ENCODE measurements around the gene FRY. TPM values are rescaled to one million over a fixed set of nuclear protein-coding genes. Genes with fewer than 3 reads are reported as not detected.
"Not testable (repeated sequence)": the region's sequence is repeated elsewhere in the genome, so short reads cannot be mapped to it uniquely, and the experiment has no call there.

FRY gene
- 88.8 TPM for total RNA-seq

DNA sequence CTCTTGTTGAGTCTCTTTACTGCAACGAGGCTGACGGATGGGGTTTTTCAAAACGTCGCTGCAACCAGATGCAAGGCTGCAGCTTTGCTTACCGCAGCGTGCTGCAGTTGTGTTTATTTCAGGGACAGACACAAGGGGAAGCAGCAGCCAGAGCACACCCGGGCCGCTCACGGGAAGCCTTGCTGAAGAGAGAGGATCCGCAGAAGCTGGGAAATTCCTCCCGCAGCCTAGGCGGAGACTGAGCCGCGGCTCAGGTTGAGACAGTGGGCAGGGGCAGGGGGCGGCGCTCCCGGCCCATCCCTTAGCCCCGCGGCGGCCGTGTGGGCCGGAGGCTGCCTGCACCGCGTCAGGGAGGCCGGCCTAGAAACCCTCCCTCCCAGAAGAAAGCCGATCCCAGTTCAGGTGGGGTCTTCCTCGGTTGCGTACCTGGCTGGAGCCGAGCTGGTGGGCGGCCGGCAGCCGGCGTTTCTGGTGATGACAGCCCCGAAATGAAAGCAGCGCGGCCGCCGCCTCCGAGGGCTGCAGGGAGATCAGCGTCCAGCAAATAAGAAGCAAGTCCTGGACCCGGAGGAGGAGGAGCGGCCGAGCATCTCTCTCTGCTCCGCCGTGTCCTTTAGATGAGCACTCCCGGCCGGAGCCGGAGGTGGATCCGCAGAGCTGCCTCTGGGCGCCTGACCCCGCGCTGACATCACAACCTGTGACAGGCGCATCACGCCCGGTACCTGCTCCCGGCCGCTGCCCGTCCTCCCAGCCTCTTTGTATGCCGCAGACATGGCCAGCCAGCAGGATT, at the start of gene FRY:
FRY (plus strand) TSS at position 750 of the 790 bp plus-strand sequence; CDS start at position 772, 22 bp downstream.
- peak; percentile 78 for DNase-seq (ENCODE audit: low spot score)
- ATAC-seq, result peak; percentile 89
- intact Hi-C loops (cut with DNase I), result no loop called here

DNA sequence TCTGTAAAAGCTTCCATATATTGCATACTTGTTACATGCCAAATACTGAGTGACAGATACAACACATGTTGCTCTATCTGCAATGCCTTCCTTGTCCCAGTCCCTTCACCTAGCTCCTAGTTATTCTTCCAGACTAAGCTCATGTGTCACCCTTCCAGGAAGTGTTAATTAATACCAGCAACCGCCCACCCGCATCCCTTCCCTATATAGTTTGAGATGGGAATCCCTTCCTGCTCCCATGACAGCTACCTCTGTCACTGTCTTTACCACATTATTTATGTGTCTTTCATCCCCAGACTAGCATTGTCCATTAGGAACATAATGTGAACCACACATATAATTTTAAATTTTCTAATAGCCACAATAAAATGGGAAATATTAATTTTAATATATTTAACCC, 49.5 kb upstream of the FRY start:
- intact Hi-C loops (cut with DNase I), result no loop called here
- no peak for DNase-seq (ENCODE audit: low spot score)
- ATAC-seq, result no peak

DNA sequence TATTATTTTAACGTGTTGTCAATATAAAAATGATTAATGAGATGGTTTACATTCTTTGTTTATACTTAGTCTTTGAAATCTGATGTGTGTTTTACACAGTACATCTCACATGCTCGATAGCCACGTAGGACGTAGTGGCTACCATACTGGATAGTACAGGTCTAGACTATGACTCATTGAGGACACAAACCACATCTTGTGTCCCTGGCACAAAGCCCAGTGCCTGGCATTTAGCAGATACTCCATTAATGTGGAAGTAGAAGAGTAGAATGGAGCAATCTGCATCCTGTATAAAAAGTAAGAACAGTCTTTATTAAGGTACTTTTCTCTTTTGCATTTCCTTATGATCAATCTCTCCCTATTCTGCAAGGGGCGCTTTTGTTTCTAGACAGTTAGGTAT, 49.0 kb upstream of the FRY start:
- intact Hi-C loops (cut with DNase I), result no loop called here
- no peak for ATAC-seq

DNA sequence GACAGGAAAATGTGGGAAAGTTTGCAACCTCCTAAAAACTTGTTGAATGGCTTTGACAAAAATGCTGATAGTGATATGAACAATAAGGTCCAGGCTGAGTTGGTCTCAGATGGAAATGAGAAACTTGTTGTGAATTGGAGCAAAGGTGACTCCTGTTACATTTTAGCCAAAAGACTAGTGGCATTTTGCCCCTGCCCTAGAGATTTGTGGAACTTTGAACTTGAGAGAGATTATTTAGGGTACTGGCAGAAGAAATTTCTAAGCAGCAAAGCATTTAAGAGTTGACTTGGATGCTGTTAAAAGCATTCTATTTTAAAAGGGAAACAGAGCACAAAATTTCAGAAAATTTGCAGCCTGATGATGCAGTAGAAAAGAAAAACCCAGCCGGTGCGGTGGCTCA, 47.9 kb upstream of the FRY start:
- intact Hi-C loops (cut with DNase I); ATAC-seq; DNase-seq (ENCODE audit: low spot score): not testable (repeated sequence)

More for the DNA sequence above, 49.0 kb upstream of the FRY start:
- DNase-seq (ENCODE audit: low spot score), result peak; percentile 68

DNA sequence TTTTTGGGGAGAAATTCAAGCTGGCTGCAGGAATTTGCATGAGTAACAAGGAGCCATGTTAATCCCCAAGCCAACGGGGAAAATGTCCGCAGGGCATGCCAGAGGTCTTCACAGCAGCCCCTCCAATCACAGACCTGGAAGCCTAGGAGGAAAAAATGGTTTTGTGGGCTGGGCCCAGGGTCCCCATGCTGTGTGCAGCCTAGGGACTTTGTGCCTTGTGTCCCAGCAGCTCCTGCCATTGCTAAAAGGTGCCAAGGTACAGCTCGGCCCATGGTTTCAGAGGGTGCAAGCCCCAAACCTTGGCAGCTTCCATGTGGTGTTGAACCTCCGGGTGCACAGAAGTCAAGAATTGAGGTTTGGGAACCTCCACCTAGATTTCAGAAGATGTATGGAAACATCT, 47.2 kb upstream of the FRY start:
- ATAC-seq; DNase-seq (ENCODE audit: low spot score); intact Hi-C loops (cut with DNase I): not testable (repeated sequence)

DNA sequence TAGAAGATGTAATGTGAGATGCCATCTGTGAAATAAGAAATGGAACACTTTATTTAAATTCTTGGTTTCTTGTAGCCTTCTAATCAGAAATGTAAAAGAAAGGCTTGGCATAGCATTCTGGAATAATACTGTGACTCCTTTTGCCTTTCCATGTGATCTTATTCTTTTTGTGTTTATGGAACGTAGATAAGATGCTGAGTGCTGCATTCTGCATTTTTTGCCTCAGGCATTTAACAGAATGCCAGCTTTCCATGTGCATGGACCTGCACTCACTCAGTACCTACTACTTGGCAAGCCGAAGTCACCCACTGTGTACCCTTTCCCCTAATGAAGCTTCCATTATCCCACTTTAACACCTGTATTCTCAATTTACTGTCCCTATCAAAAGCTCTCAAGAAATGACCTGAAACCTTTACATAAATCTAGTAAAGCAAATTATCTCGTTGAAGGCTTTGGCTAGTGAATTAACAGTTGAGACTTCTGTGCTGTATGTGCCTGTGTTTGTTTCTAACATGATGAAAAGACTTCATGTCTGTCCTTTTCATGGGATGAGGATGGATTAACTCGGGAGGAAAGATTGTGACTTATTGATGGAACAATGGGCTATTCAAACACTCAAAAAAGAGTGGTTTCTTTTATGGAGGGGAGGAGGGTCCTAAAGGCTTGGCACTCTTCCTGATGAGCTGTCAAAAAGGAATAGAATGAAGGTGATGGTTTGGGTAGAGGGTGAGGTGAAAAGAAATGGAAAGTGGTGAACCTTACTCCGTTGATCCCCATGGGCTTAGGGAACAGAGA, 44.7 kb upstream of the FRY start:
- no peak for ATAC-seq
- no peak for DNase-seq (ENCODE audit: low spot score)
- intact Hi-C loops (cut with DNase I), result no loop called here

DNA sequence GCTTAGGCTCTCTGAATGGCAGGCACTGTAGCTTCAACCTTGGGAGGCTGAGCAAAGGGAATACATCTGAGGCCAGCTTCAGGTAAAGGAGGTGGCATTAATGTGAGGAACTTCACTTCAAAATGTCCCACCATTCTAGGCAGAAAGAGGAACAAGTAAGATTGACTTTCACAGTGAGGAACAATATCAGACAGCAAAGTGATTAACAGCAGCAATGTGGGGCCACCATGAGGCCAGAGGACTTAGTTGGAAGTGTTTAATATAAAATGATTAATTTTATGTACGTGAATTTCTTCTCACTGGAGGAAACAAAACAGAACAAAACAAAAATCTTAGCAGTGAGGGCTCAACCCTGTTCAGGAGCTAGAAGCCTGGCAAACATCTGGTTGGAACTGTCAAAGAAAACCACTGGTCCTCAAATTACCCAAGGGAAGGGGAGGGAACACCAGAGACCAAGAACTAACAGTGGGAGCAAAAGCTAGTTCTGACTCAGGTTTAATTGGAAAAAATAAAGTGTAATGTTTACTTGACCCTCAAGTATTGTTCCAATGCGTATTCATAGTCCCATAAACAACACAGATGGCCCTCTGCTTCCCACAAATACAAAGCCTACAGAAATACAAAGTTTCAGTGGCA, 43.9 kb upstream of the FRY start:
- DNase-seq (ENCODE audit: low spot score) (no peak), ATAC-seq (peak; percentile 44)
- intact Hi-C loops (cut with DNase I), result no loop called here

DNA sequence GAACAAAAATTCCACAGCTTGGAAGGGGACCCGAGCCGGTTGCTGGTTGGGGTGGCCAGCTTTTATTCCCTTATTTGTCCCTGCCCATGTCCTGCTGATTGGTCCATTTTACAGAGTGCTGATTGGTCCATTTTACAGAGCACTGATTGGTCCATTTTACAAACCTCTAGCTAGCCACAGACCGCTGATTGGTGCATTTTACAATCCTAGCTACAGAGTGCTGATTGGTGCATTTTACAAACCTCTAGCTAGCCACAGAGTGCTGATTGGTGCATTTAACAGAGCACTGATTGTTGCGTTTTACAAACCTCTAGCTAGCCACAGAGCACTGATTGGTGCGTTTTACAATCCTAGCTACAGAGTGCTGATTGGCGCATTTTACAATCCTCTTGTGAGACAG, 37.2 kb upstream of the FRY start:
- DNase-seq (ENCODE audit: low spot score); intact Hi-C loops (cut with DNase I); ATAC-seq: not testable (repeated sequence)

DNA sequence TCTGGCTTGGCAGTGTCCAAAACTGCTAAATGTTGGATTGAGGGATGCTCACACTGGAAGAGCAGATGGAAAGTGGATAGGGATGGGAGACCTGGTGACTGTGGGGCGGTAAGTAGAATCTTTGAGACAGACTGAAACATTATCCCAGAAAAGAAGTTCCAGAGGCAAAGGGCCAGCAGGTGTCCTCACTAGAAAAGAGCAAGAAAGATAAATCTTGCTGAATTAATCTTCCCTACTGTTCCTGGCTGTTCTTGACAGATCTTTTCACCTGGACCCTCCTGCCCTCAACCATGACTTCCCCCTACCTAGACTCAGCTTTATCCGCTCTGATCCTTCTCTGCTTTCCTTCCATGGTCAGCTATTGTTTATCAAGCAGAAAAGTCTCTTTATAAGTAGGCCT, 35.0 kb upstream of the FRY start:
- intact Hi-C loops (cut with DNase I), result no loop called here
- ATAC-seq, result no peak
- DNase-seq (ENCODE audit: low spot score), result no peak

DNA sequence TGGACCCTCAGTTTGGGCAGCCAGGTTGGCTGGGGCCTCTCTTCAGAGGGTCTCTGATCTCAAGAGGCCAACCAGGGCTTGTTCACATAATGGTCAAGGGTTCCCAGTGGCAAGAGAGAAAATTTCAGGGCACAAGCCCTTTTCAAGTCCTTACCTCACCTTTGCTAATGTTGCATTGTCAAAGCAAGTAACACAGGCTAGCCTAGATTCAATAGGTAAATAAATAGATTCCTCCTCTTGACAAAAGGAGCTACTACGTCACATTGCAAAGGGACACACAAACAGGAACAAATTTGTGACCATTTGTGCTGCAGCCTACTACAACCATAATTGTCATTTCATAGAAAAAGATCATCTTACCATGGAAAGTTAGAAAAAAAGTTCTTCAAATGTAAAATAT, 33.9 kb upstream of the FRY start:
- DNase-seq (ENCODE audit: low spot score) (no peak), ATAC-seq (no peak)
- intact Hi-C loops (cut with DNase I), result no loop called here

DNA sequence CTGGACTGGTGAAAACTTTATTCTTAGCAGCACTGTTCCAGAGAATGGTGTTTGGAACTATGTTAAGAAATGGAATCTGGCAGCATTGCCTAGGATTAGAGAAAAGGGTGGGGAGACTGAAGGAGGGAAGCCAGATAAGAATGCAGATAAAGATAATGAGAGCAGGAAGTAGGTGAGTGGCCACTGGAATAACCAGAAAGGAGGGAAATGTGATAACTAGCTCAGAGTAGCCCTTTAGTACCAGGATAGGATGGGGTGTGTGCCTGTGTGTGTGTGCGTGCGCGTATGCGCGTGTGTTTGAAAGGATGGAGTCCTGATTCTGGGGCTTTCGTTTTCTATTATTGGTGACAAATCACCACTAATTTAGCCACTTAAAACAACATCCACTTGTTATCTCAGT, 33.4 kb upstream of the FRY start:
- ATAC-seq, result no peak
- DNase-seq (ENCODE audit: low spot score), result no peak
- intact Hi-C loops (cut with DNase I), result no loop called here

DNA sequence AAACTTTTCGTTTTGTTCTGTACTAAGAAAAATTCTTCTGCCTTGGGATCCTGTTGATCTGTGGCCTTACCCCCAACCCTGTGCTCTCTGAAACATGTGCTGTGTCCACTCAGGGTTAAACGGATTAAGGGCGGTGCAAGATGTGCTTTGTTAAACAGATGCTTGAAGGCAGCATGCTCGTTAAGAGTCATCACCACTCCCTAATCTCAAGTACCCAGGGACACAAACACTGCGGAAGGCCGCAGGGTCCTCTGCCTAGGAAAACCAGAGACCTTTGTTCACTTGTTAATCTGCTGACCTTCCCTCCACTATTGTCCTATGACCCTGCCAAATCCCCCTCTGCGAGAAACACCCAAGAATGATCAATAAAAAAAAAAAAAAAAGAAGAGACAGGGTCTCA, 30.8 kb upstream of the FRY start:
- intact Hi-C loops (cut with DNase I); DNase-seq (ENCODE audit: low spot score): not testable (repeated sequence)

DNA sequence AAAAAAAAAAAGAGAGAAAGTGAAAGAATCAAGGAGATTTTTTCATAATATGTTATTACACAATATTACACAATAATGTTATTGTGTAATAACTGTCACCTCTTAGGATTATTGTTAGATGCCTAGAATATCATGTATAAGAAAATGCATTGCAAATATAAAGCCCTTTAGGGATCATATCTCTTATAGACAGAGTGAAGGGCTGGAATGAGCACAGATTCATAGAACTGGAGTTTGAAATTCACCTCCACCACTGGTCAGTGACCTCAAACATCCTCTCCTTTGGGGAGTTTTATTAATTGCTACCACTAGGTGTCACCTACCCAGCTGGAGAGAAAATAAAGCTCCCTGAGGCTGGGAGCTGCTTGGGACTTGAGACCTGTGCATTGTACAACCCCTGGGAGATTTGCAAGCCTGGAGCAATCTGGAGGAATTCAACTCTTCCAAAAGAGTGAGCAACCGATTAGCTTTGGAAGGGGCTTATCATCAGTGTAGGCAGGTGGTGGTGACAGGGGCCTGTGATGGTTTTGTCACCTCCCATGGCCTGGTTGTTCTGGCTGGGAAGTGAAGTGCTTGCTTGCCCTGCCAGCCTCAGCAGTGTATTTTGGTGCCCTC, 30.3 kb upstream of the FRY start:
- intact Hi-C loops (cut with DNase I), result no loop called here
- peak; percentile 79 for ATAC-seq

More for the DNA sequence above, 30.8 kb upstream of the FRY start:
- not testable (repeated sequence) for ATAC-seq

DNA sequence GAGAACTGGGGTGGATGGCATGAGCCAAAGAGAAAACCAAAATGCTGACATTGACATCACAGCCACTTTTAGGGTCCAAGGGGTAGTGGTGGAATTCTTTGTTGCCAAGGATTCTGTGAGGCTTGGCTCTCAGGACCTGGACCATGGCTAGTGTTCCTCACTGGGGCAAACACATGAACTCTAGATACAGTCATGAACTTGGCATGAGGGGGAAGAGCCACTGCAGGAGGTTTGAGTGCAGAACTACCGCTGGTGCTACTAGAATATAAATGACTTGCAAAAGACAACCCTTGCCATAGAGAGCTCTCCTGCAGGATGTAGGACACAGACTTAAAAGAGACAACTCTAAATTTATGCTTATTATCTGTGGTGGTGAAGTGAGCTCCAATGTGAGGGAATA, 29.8 kb upstream of the FRY start:
- intact Hi-C loops (cut with DNase I), result no loop called here
- no peak for ATAC-seq

More for the DNA sequence above, 30.3 kb upstream of the FRY start:
- no peak for DNase-seq (ENCODE audit: low spot score)

DNA sequence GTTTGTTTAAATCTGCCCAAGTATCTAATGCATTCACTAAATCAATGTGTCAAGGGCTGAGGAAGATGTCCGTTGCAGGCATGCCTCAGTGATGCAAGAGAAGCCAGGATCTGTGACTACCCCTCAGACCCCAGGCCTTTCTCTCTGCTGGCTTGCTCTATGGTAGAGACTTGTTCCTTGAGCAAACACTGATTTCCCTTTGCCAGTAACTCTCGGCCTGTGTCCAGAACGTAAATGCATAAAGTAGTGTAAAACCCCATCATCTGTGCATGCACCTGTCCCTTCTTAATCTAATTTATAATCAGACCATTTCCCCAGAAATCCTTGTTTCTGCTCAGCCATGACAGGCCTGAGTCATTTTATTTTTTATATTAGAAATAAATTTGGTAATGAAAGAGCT, 28.7 kb upstream of the FRY start:
- intact Hi-C loops (cut with DNase I), result no loop called here
- no peak for ATAC-seq
- DNase-seq (ENCODE audit: low spot score), result no peak

More for the DNA sequence above, 29.8 kb upstream of the FRY start:
- no peak for DNase-seq (ENCODE audit: low spot score)

DNA sequence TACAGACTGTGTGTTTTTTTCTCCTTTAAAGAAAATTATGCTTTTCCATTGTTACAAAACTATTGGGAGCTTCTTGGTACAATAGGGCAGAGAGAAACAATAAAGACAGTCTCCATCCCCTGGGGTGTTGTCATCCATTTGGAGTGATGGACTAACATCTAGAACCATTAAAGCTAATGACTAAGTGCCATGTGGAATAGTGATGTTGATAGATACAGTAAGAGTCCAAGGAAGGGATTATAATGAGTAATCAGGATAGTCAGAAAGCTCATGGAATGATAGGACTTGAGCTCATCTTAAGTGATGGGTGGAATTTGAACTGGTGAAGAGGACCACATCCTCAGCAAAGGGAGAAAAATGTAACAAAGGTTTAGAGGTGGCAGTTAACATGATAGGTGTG, 24.1 kb upstream of the FRY start:
- DNase-seq (ENCODE audit: low spot score) (no peak), ATAC-seq (no peak)
- intact Hi-C loops (cut with DNase I), result no loop called here

DNA sequence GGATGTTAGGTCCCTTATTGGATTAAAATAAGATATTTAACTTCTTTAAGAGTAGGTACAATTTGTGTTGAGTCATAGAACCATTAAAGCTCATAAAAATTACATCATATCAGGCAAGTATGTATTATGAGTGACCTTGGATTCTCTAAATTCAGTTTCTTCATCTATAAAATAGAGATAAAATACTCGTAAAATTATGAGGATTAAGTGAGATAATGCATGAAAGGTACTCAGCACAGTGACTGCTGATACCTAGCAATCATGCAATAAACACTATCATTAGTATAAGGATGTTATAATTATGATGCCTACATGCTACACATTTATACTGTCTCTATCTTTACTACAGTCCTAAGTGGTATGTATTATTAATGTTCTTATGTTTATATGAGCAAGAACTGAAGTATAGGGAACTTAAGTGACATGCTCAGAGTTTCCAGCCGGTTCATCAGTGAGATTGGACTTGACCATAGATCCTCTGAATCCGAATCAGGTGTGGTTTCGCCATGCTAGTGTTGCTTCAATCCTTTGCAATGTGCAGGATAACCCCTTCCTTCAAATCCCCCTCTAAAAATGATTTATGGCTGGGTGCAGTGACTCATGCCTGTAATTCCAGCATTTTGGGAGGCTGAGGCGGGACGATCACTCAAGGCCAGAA, 22.9 kb upstream of the FRY start:
- ATAC-seq (no peak), DNase-seq (ENCODE audit: low spot score) (no peak)
- intact Hi-C loops (cut with DNase I), result no loop called here

DNA sequence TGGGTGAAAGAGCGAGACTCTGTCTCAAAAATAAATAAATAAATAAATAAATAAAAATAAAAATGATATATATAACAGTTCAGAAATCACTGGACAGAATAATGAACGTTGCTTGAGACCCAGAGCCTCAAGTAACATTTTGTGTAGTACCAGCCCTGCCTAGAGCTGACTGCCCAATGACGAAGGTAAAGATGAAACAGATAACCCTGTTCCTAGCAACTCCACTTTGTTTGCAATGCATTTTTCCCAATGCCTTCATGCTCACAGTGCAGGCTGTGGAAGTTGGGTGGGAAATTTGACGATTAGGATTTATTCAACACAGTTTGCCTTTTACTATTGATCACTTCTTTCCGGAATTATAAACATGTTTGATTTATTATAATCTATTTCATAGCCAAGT, 22.2 kb upstream of the FRY start:
- intact Hi-C loops (cut with DNase I), result no loop called here

DNA sequence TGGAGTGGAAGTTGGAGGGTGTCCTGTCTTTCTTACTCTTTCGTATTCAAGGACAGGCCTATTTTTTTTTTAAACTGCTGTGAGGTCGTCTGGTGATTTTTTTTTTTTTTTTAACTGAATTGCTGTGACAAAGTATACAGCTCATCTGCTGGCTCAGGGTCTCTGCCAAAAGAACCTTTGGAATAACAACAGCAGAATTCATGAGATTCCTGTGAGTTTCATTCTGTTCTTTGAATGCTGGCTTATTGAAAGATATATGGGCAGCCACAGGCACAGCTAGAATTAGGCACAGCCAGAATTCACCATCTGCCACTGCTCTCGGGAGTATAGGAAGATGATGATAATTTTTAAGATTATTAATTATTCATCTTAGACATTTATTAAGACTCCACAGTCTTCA, 21.4 kb upstream of the FRY start:
- ATAC-seq (no peak), DNase-seq (ENCODE audit: low spot score) (no peak)
- intact Hi-C loops (cut with DNase I), result no loop called here

More for the DNA sequence above, 22.2 kb upstream of the FRY start:
- no peak for ATAC-seq
- DNase-seq (ENCODE audit: low spot score), result no peak
